Activated CD4-positive, alpha-beta T cell treated with anti-CD3 and anti-CD28 coated beads, Interleukin-2, amount 10 ng/mL, durations not matched to agents 24 days and 14 days (primary cell): ENCODE results near the gene RNF146. TPM values are rescaled to one million over a fixed set of nuclear protein-coding genes. Genes with fewer than 3 reads are reported as not detected.
A peak's percentile ranks its signal among the peaks of the same experiment; 100 is the strongest.

ENCODE experiments used
- DNase-seq: peaks from one replicate; pipeline ENCODE4 v3.0.0; 2022
- H3K27ac Mint-ChIP-seq: one replicate; pipeline ENCODE4 v1.8.0; 2022; ENCODE audit warnings: mild to moderate bottlenecking, mixed read lengths
- H3K27me3 Mint-ChIP-seq: one replicate; pipeline ENCODE4 v1.8.0; 2022; ENCODE audit warnings: mixed read lengths
- H3K36me3 Mint-ChIP-seq: one replicate; pipeline ENCODE4 v1.8.0; 2022; ENCODE audit warnings: low read depth, mild to moderate bottlenecking, mixed read lengths
- H3K4me1 Mint-ChIP-seq: one replicate; pipeline ENCODE4 v1.8.0; 2021; ENCODE audit warnings: mixed read lengths
- H3K4me3 Mint-ChIP-seq: one replicate; pipeline ENCODE4 v1.8.0; 2022; ENCODE audit warnings: mild to moderate bottlenecking, moderate library complexity, mixed read lengths
- H3K9me3 Mint-ChIP-seq: one replicate; pipeline ENCODE4 v1.8.0; 2021; ENCODE audit warnings: mixed read lengths
- intact Hi-C: fragments of 100-400 bp; cut with micrococcal nuclease; formaldehyde crosslinking; loops from one replicate; pipeline ENCODE4 v1.15.1; 2023
- total RNA-seq: library from RNA; stranded (reverse); gene quantifications from 2 replicates; pipeline ENCODE4 v1.2.3, GENCODE V29; 2022

RNF146 gene
- total RNA-seq, 1 donor from 2014 or later = 16.7 TPM

GRCh38 chr6:127267646-127268625, 1.3 kb downstream of the RNF146 start:
- no peak for DNase-seq

GRCh38 chr6:127272576-127272975, 5.9 kb downstream of the RNF146 start:
- H3K4me3 Mint-ChIP-seq = no peak overlapping the region
- H3K27ac Mint-ChIP-seq = no peak overlapping the region
- no peak for DNase-seq
- H3K9me3 Mint-ChIP-seq = no peaks in the 10 kb centered on the region
- no peaks in the 10 kb centered on the region for H3K27me3 Mint-ChIP-seq
- H3K36me3 Mint-ChIP-seq = peaks cover 16% of the 10 kb centered on the region
- peaks cover 28% of the 10 kb centered on the region for H3K4me1 Mint-ChIP-seq
- intact Hi-C loops = no loop called here

More at GRCh38 chr6:127267646-127268625, 1.3 kb downstream of the RNF146 start:
- H3K9me3 Mint-ChIP-seq = no peaks in the 10 kb centered on the region
- H3K27ac Mint-ChIP-seq = peak overlapping the region; percentile 94
- peaks cover 23% of the 10 kb centered on the region for H3K27me3 Mint-ChIP-seq
- H3K36me3 Mint-ChIP-seq = peaks cover 14% of the 10 kb centered on the region
- peaks cover 34% of the 10 kb centered on the region for H3K4me1 Mint-ChIP-seq
- intact Hi-C loops = loop anchor here (2.0 to 5.0 kb wide), 2 partner anchors 251 to 1966 kb away; partner anchors contain the start of genes HDDC2 and MTCL3
- H3K4me3 Mint-ChIP-seq = peak overlapping the region; percentile 91

GRCh38 chr6:127273499-127273898, 6.8 kb downstream of the RNF146 start:
- Mint-ChIP-seq H3K4me3 (no peak overlapping the region), H3K9me3 (no peaks in the 10 kb centered on the region), H3K27ac (no peak overlapping the region), H3K4me1 (peaks cover 22% of the 10 kb centered on the region), H3K27me3 (no peaks in the 10 kb centered on the region), H3K36me3 (peaks cover 14% of the 10 kb centered on the region)
- intact Hi-C loops = no loop called here
- DNase-seq = no peak

GRCh38 chr6:127276331-127276730, 9.7 kb downstream of the RNF146 start:
- Mint-ChIP-seq H3K27me3 (no peaks in the 10 kb centered on the region), H3K4me3 (no peak overlapping the region), H3K9me3 (no peaks in the 10 kb centered on the region), H3K27ac (no peak overlapping the region), H3K36me3 (peaks cover 11% of the 10 kb centered on the region), H3K4me1 (peaks cover 11% of the 10 kb centered on the region)
- no peak for DNase-seq
- intact Hi-C loops = no loop called here

GRCh38 chr6:127277878-127278843, 11.5 kb downstream of the RNF146 start:
- Mint-ChIP-seq H3K27me3 (no peaks in the 10 kb centered on the region), H3K9me3 (no peaks in the 10 kb centered on the region), H3K27ac (no peak overlapping the region), H3K36me3 (peaks cover 20% of the 10 kb centered on the region), H3K4me1 (peaks cover 6% of the 10 kb centered on the region), H3K4me3 (no peak overlapping the region)
- no peak for DNase-seq
- intact Hi-C loops = loop anchor here (1.0 kb wide), 1 partner anchor 9 kb away; no protein-coding TSS in a partner anchor

- Mint-ChIP-seq H3K4me1 (peaks cover 4% of the 10 kb centered on the region), H3K36me3 (peaks cover 27% of the 10 kb centered on the region), H3K27ac (no peak overlapping the region), H3K27me3 (no peaks in the 10 kb centered on the region), H3K4me3 (no peak overlapping the region), H3K9me3 (no peaks in the 10 kb centered on the region)
- no peak for DNase-seq
- intact Hi-C loops = no loop called here
Observed at GRCh38 chr6:127279815-127280214, 13.2 kb downstream of the RNF146 start.

GRCh38 chr6:127282184-127282583, 15.5 kb downstream of the RNF146 start:
- no peak for DNase-seq
- Mint-ChIP-seq H3K4me3 (no peak overlapping the region), H3K4me1 (no peaks in the 10 kb centered on the region), H3K36me3 (peaks cover 45% of the 10 kb centered on the region), H3K27me3 (no peaks in the 10 kb centered on the region), H3K27ac (no peak overlapping the region), H3K9me3 (no peaks in the 10 kb centered on the region)
- intact Hi-C loops = no loop called here

GRCh38 chr6:127288705-127289104, 22.0 kb downstream of the RNF146 start:
- Mint-ChIP-seq H3K36me3 (peaks cover 53% of the 10 kb centered on the region), H3K27ac (peak overlapping the region; percentile 71)
- intact Hi-C loops = no loop called here

GRCh38 chr6:127289934-127290333, 23.3 kb downstream of the RNF146 start:
- peak overlapping the region; percentile 81 for H3K27ac Mint-ChIP-seq
- peaks cover 52% of the 10 kb centered on the region for H3K36me3 Mint-ChIP-seq
- H3K27me3 Mint-ChIP-seq = no peaks in the 10 kb centered on the region
- intact Hi-C loops = loop anchor here (2.0 kb wide), 1 partner anchor 195 kb away; no protein-coding TSS in a partner anchor
- H3K9me3 Mint-ChIP-seq = no peaks in the 10 kb centered on the region
- no peak for DNase-seq
- no peak overlapping the region for H3K4me3 Mint-ChIP-seq
- peaks cover 26% of the 10 kb centered on the region for H3K4me1 Mint-ChIP-seq

More at GRCh38 chr6:127288705-127289104, 22.0 kb downstream of the RNF146 start:
- Mint-ChIP-seq H3K9me3 (no peaks in the 10 kb centered on the region), H3K27me3 (no peaks in the 10 kb centered on the region), H3K4me1 (peaks cover 26% of the 10 kb centered on the region), H3K4me3 (no peak overlapping the region)
- DNase-seq = no peak

GRCh38 chr6:127290391-127291265, 24.0 kb downstream of the RNF146 start:
- Mint-ChIP-seq H3K4me3 (peak overlapping the region; percentile 20), H3K9me3 (no peaks in the 10 kb centered on the region), H3K36me3 (peaks cover 50% of the 10 kb centered on the region), H3K4me1 (peaks cover 26% of the 10 kb centered on the region), H3K27ac (peak overlapping the region; percentile 78), H3K27me3 (no peaks in the 10 kb centered on the region)
- intact Hi-C loops = loop anchor here (1.0 to 2.0 kb wide), 5 partner anchors 24 to 226 kb away; partner anchors contain the start of genes ECHDC1 and RNF146
- DNase-seq = no peak

- no peak for DNase-seq
- H3K27ac Mint-ChIP-seq = peak overlapping the region; percentile 76
- H3K4me3 Mint-ChIP-seq = peak overlapping the region; percentile 20
- intact Hi-C loops = loop anchor here (1.0 to 2.0 kb wide), 5 partner anchors 25 to 225 kb away; partner anchors contain the start of genes ECHDC1 and RNF146
- H3K4me1 Mint-ChIP-seq = peaks cover 26% of the 10 kb centered on the region
- no peaks in the 10 kb centered on the region for H3K27me3 Mint-ChIP-seq
- peaks cover 47% of the 10 kb centered on the region for H3K36me3 Mint-ChIP-seq
- H3K9me3 Mint-ChIP-seq = no peaks in the 10 kb centered on the region
Observed at GRCh38 chr6:127291495-127291894, 24.8 kb downstream of the RNF146 start.

GRCh38 chr6:127297502-127298070, 30.9 kb downstream of the RNF146 start:
- Mint-ChIP-seq H3K9me3 (no peaks in the 10 kb centered on the region), H3K36me3 (peaks cover 21% of the 10 kb centered on the region), H3K4me1 (peaks cover 4% of the 10 kb centered on the region), H3K4me3 (no peak overlapping the region), H3K27me3 (no peaks in the 10 kb centered on the region), H3K27ac (no peak overlapping the region)
- intact Hi-C loops = no loop called here
- DNase-seq = no peak
